Right atrium auricular region (tissue), 2 donors: ENCODE measurements around the gene TSPAN9. TPM values are rescaled to one million over a fixed set of nuclear protein-coding genes. Genes with fewer than 3 reads are reported as not detected.
A peak's percentile ranks its signal among the peaks of the same experiment; 100 is the strongest.

Source experiments
- DNase-seq: peaks from one replicate; pipeline ENCODE4 v3.0.0-alpha.2; 2019; ENCODE audit warnings: low spot score
- H3K27ac ChIP-seq, 2 donors: fragments of 200-600 bp; sonication (generic); 1 replicate in 1 of 2; 2 replicates in 1 of 2; pipeline ENCODE4 v1.5.1; 2016 to 2019
- H3K27me3 ChIP-seq, 2 donors: fragments of 200-600 bp; sonication (generic); one replicate each; pipeline versions ENCODE4 v1.5.1 to v1.6.0; 2017 to 2019
- H3K36me3 ChIP-seq: fragments of 200-600 bp; sonication (generic); one replicate; pipeline ENCODE4 v1.5.1; 2016
- H3K4me1 ChIP-seq, 2 donors: fragments of 200-600 bp; sonication (generic); one replicate each; pipeline versions ENCODE4 v1.5.1 to v1.6.0; 2017 to 2019
- H3K4me3 ChIP-seq, 2 donors: fragments of 200-600 bp; sonication (generic); 1 replicate in 1 of 2; 2 replicates in 1 of 2; pipeline ENCODE4 v1.5.1; 2017 to 2019; ENCODE audit warnings: mild to moderate bottlenecking in 1 of 2, moderate library complexity in 1 of 2
- H3K9me3 ChIP-seq, 2 donors: fragments of 200-600 bp; sonication (generic); one replicate each; pipeline ENCODE4 v1.5.1; 2019
- CTCF ChIP-seq, 2 donors: fragments of 200-600 bp; sonication (generic); IDR thresholded peaks; one replicate each; pipeline ENCODE4 v1.5.1; 2019; ENCODE audit warnings: antibody characterized with exemption in 2 of 2
- total RNA-seq, 2 donors: library from RNA; depleted of rRNA; stranded (reverse); fragments of >200 nt; gene quantifications; one replicate each; pipeline ENCODE4 v1.1.0, GENCODE V29; 2016

TSPAN9 gene
- total RNA-seq, 2 donors from 2014 or later, result 103 to 185 TPM

- H3K27ac ChIP-seq, result peak overlapping the region; percentile 28 to 48
- peaks cover 0 to 36% of the 10 kb centered on the region in 2 donors for H3K4me1 ChIP-seq
- no peaks in the 10 kb centered on the region for H3K9me3 ChIP-seq
- no peak for DNase-seq
- no peak overlapping the region for H3K4me3 ChIP-seq
- no peaks in the 10 kb centered on the region for H3K27me3 ChIP-seq
- TF ChIP-seq CTCF (IDR thresholded peaks at IDR 0.05), result peak in 1 of 2 donors; percentile 13
- no peaks in the 10 kb centered on the region for H3K36me3 ChIP-seq
Observed at GRCh38 chr12:3293446-3294161, 216.4 kb downstream of the TSPAN9 start.

DNA sequence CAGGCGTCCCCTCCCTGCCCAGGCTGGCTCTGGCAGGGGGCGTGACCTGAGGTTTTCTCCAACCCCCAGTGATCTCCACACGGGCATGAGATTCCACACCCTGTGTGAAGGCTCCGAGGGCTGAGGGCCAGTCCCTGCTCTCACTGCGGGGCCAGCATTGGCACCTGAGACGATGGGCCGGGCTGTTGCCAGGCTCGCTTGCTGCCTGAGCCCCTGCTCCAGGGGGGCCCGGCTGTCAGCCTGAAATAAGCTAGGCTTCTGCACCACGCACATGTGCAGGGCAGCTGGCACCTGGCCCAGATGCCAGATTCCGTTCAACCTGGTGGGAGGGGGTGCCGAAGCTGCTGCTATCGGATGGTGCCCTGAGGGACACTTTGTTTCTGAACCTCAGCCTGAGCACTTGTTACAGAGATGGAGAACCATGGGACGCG lies 217.3 kb downstream of the TSPAN9 start:
- peaks cover 0 to 36% of the 10 kb centered on the region in 2 donors for H3K4me1 ChIP-seq
- TF ChIP-seq CTCF (IDR thresholded peaks at IDR 0.05), result no peak
- no peaks in the 10 kb centered on the region for H3K27me3 ChIP-seq
- no peak overlapping the region for H3K4me3 ChIP-seq
- no peaks in the 10 kb centered on the region for H3K9me3 ChIP-seq
- no peaks in the 10 kb centered on the region for H3K36me3 ChIP-seq
- no peak for DNase-seq
- H3K27ac ChIP-seq, result peak overlapping the region; percentile 28 to 48

GRCh38 chr12:3295225-3295624 lies 218.0 kb downstream of the TSPAN9 start:
- Histone ChIP-seq H3K4me1 (peaks cover 0 to 42% of the 10 kb centered on the region in 2 donors), H3K36me3 (no peaks in the 10 kb centered on the region), H3K27me3 (no peaks in the 10 kb centered on the region), H3K27ac (peak overlapping the region in 1 of 2 donors; percentile 48), H3K9me3 (no peaks in the 10 kb centered on the region), H3K4me3 (no peak overlapping the region)
- no peak for DNase-seq
- no peak for TF ChIP-seq CTCF (IDR thresholded peaks at IDR 0.05)

GRCh38 chr12:3295646-3296408 lies 218.6 kb downstream of the TSPAN9 start:
- no peak overlapping the region for H3K4me3 ChIP-seq
- H3K27me3 ChIP-seq, result no peaks in the 10 kb centered on the region
- peaks cover 0 to 48% of the 10 kb centered on the region in 2 donors for H3K4me1 ChIP-seq
- H3K27ac ChIP-seq, result peak overlapping the region in 1 of 2 donors; percentile 48
- DNase-seq, result peak; percentile 75
- no peaks in the 10 kb centered on the region for H3K36me3 ChIP-seq
- no peaks in the 10 kb centered on the region for H3K9me3 ChIP-seq
- no peak for TF ChIP-seq CTCF (IDR thresholded peaks at IDR 0.05)

GRCh38 chr12:3296409-3296701 lies 219.2 kb downstream of the TSPAN9 start:
- Histone ChIP-seq H3K4me3 (no peak overlapping the region), H3K36me3 (no peaks in the 10 kb centered on the region), H3K27me3 (no peaks in the 10 kb centered on the region), H3K9me3 (no peaks in the 10 kb centered on the region), H3K27ac (no peak overlapping the region), H3K4me1 (peaks cover 0 to 50% of the 10 kb centered on the region in 2 donors)
- no peak for DNase-seq
- TF ChIP-seq CTCF (IDR thresholded peaks at IDR 0.05), result no peak
